ENCODE results near the gene TRPT1.

The TRPT1 gene

GRCh38 chr11:64181506-64182411 is 44.2 kb downstream of the TRPT1 start:
- DNase-seq (ENCODE audit: low read depth in 3 of 3, low spot score in 1 of 3) = no peak

- no peak for DNase-seq (ENCODE audit: low read depth in 3 of 3, low spot score in 1 of 3)
Measured at GRCh38 chr11:64180891-64181290, 45.1 kb downstream of the TRPT1 start.

- DNase-seq (ENCODE audit: low read depth in 3 of 3, low spot score in 1 of 3) = no peak
Measured at GRCh38 chr11:64178951-64179639, 46.9 kb downstream of the TRPT1 start.

GRCh38 chr11:64178203-64178602 is 47.8 kb downstream of the TRPT1 start:
- DNase-seq (ENCODE audit: low read depth in 3 of 3, low spot score in 1 of 3) = no peak

GRCh38 chr11:64176751-64177150 is 49.2 kb downstream of the TRPT1 start:
- no peak for DNase-seq (ENCODE audit: low read depth in 3 of 3, low spot score in 1 of 3)

Data from stimulated activated CD4-positive, alpha-beta T cell treated with anti-CD3 and anti-CD28 coated beads, TNF-alpha, amount 100 ng/mL, for 1 hour (primary cell).